Measurements from ENCODE around the gene USP6.
"Not testable (repeated sequence)": the region's sequence is repeated elsewhere in the genome, so short reads cannot be mapped to it uniquely, and the experiment has no call there.

USP6 gene

GRCh38 chr17:5135726-5136579 is 20.1 kb downstream of the USP6 start:
- DNase-seq (ENCODE audit: low read depth) = no peak

- DNase-seq (ENCODE audit: low read depth) = not testable (repeated sequence)
These were observed 21.0 kb downstream of the USP6 start for GRCh38 chr17:5136580-5137412.

GRCh38 chr17:5137511-5138197 is 21.8 kb downstream of the USP6 start:
- DNase-seq (ENCODE audit: low read depth) = not testable (repeated sequence)

- not testable (repeated sequence) for DNase-seq (ENCODE audit: low read depth)
These were observed 22.3 kb downstream of the USP6 start for GRCh38 chr17:5138198-5138544.

- DNase-seq (ENCODE audit: low read depth) = no peak
These were observed 23.0 kb downstream of the USP6 start for GRCh38 chr17:5138616-5139457.

- DNase-seq (ENCODE audit: low read depth) = no peak
These were observed 23.6 kb downstream of the USP6 start for GRCh38 chr17:5139458-5139732.

- not testable (repeated sequence) for DNase-seq (ENCODE audit: low read depth)
These were observed 27.0 kb downstream of the USP6 start for GRCh38 chr17:5142877-5143276.

- not testable (repeated sequence) for DNase-seq (ENCODE audit: low read depth)
These were observed 30.3 kb downstream of the USP6 start for GRCh38 chr17:5146122-5146521.

GRCh38 chr17:5160702-5161101 is 44.9 kb downstream of the USP6 start:
- DNase-seq (ENCODE audit: low read depth) = not testable (repeated sequence)

GRCh38 chr17:5161793-5162192 is 46.0 kb downstream of the USP6 start:
- not testable (repeated sequence) for DNase-seq (ENCODE audit: low read depth)

- no peak for DNase-seq (ENCODE audit: low read depth)
These were observed 48.6 kb downstream of the USP6 start for GRCh38 chr17:5164436-5164835.

GRCh38 chr17:5165791-5166564 is 50.1 kb downstream of the USP6 start:
- DNase-seq (ENCODE audit: low read depth) = not testable (repeated sequence)

- DNase-seq (ENCODE audit: low read depth) = not testable (repeated sequence)
These were observed 59.2 kb downstream of the USP6 start for GRCh38 chr17:5175027-5175426.

- no peak for DNase-seq (ENCODE audit: low read depth)
These were observed 63.2 kb downstream of the USP6 start for GRCh38 chr17:5179003-5179402.

GRCh38 chr17:5181509-5182305 is 65.9 kb downstream of the USP6 start:
- DNase-seq (ENCODE audit: low read depth) = no peak

- DNase-seq (ENCODE audit: low read depth) = no peak
These were observed 67.0 kb downstream of the USP6 start for GRCh38 chr17:5182597-5183409.

GRCh38 chr17:5183410-5183793 is 67.6 kb downstream of the USP6 start:
- DNase-seq (ENCODE audit: low read depth) = no peak

GRCh38 chr17:5184288-5184687 is 68.5 kb downstream of the USP6 start:
- DNase-seq (ENCODE audit: low read depth) = no peak
